ENCODE data around the gene ATXN7L1. TPM values are rescaled to one million over a fixed set of nuclear protein-coding genes. Genes with fewer than 3 reads are reported as not detected.

ATXN7L1 gene
- total RNA-seq, 2 donors from 2014 or later: 1.7 to 3.2 TPM

DNA sequence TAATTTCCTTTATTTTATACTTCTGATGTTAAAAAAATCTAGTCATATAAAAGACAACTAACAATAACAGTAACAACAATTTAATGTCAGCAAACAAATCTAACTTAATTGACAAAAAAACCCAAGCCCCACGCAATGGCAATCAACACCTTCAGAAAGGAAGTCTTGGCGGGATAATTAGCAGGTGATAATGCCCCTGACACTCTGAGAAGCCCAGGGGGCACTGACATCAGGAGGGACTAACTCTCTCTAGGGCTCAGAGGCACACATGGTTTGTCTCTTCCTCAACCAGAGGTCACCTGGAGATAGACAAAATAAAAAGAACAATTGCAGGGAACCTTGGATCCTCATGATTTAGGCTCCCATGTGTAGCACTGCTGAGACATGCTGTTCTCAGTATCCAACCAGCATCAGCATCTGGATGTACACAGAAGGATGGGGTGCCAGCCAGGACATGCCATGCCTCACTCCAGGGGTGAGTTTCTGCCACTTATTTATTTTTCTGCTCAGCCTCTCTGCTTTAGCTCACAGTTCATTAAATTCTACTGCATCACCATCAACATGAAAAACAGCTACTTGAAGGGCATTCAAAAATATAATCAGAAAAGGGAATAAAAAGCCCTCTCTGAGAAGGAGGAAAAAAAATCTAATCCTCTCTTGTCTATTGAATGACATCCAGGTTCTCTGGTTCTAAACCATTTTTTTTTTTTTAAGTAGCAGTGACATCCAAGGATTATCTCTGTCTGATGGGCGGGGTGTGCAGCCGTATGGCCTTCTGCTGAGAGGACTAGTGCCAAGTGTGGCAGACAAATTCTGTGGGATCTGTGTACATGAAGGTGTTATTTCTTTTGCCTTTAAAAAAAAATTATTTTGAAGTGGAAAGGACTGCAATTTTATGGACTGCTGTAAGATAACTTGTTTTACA lies 96.3 kb downstream of the ATXN7L1 start:
- H3K27ac ChIP-seq: no peak overlapping the region
- DNase-seq (ENCODE audit: low spot score): no peak

DNA sequence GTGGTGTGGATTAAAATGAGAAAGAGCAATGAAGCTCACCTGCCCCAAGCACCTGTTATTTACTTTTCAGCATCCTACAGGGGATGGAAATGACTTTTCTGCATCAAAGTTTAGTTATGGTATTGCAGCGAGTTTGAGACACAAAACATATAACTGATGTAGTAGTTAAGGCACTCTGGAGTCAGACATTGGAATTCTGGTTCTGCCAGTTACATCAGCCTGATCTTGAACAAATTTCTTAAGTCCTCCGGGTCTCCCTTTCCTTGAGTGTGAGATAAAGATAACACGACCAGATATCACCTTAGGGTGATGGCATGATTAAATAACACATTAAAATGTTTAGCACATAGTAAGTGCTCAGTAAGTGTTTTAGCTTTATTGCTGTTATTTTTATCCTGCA lies 97.4 kb downstream of the ATXN7L1 start:
- H3K4me1 ChIP-seq: no peaks in the 10 kb centered on the region
- H3K36me3 ChIP-seq: no peaks in the 10 kb centered on the region
- DNase-seq (ENCODE audit: low spot score): no peak
- H3K27me3 ChIP-seq: no peaks in the 10 kb centered on the region
- no peak overlapping the region for H3K4me3 ChIP-seq
- no peaks in the 10 kb centered on the region for H3K9me3 ChIP-seq
- TF ChIP-seq, protein P1, sequence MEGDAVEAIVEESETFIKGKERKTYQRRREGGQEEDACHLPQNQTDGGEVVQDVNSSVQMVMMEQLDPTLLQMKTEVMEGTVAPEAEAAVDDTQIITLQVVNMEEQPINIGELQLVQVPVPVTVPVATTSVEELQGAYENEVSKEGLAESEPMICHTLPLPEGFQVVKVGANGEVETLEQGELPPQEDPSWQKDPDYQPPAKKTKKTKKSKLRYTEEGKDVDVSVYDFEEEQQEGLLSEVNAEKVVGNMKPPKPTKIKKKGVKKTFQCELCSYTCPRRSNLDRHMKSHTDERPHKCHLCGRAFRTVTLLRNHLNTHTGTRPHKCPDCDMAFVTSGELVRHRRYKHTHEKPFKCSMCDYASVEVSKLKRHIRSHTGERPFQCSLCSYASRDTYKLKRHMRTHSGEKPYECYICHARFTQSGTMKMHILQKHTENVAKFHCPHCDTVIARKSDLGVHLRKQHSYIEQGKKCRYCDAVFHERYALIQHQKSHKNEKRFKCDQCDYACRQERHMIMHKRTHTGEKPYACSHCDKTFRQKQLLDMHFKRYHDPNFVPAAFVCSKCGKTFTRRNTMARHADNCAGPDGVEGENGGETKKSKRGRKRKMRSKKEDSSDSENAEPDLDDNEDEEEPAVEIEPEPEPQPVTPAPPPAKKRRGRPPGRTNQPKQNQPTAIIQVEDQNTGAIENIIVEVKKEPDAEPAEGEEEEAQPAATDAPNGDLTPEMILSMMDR (IDR thresholded peaks at IDR 0.05): no peak
- no peak overlapping the region for H3K27ac ChIP-seq

More for the DNA sequence above, 96.3 kb downstream of the ATXN7L1 start:
- TF ChIP-seq, protein P1 (IDR thresholded peaks at IDR 0.05): no peak
- Histone ChIP-seq H3K27me3 (no peaks in the 10 kb centered on the region), H3K36me3 (no peaks in the 10 kb centered on the region), H3K4me1 (no peaks in the 10 kb centered on the region), H3K9me3 (no peaks in the 10 kb centered on the region), H3K4me3 (no peak overlapping the region)

DNA sequence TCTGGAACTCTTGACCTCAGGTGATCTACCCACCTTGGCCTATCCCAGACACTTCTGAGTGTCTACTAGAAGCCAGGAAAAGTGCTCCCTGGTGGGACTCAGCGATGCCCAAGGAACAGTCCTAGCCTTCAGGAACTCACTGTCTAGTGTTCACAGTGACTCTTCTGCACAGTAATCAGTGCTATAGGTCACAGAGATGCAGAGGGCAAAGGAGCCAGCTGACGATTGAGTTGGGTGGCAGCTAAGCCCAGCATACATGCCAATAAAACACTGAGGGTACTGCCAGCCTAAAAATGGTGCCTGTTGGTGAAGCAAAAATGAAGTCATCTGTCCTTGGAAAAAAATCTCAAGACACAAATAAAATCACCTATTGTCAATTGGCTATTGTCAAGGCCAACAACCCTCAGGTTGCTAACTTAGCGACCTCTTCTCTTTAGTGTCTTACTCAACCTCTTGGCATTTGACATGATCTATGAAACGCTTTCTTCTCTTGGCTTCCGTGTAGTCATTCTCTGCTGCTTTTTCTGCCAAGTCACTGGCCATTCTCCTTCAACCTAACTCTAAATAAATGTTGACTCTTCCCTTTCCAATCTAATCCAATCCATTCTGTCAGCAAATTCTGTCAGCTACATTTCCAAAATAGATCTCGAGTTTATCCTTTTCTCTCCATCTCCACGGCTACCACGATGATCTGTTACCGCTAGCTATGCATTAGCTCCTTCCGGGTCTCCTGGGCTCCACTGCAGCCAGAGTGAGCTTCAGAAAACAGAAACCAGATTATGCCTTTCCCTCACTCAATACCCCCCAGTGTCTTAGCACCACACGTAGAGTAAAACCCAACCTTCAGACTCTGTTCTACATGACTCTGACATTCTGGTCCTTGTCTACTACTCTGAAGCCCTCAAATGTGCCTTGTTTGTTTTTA lies 99.2 kb downstream of the ATXN7L1 start:
- H3K4me1 ChIP-seq: no peaks in the 10 kb centered on the region
- no peak overlapping the region for H3K4me3 ChIP-seq
- no peak overlapping the region for H3K27ac ChIP-seq
- no peaks in the 10 kb centered on the region for H3K36me3 ChIP-seq
- DNase-seq (ENCODE audit: low spot score): no peak
- no peaks in the 10 kb centered on the region for H3K9me3 ChIP-seq
- H3K27me3 ChIP-seq: no peaks in the 10 kb centered on the region
- TF ChIP-seq, protein P1 (IDR thresholded peaks at IDR 0.05): no peak

DNA sequence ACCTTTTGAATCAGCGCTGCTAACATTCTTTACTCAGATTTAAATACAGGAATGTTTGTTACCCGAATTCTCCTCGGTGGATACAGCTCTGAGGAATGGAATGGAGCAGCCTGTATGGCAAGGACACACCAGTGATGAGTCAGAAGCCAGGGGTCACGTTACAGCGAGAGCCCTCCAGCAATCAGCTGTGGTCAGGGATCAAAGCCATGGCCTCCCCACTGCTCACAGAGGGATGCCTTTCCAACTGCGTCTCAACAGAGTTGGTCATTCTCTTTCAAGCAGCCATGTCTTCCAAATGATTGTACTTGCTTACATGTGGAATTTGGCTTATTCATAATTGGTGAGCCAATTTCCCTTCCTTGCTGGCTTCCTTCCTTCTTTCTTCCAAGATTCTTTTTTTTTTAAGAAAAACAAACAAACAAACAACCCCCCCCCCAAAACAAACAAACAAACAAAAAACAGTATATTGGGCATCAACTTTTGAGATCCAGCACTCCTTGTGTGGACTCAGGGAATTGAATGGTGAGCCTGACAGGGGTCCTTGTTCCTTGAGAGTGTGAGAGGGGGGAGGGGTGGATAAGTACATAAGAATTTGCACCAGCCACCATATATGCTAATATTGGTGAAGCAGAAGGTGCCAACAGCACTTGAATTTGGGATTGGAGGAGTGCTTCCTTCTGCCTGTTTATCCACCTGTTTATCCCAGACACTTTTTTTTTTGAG lies 100.2 kb downstream of the ATXN7L1 start:
- Histone ChIP-seq H3K27me3 (no peaks in the 10 kb centered on the region), H3K27ac (peak overlapping the region in 1 of 2 donors; percentile 24), H3K4me1 (no peaks in the 10 kb centered on the region), H3K9me3 (no peaks in the 10 kb centered on the region), H3K4me3 (no peak overlapping the region), H3K36me3 (no peaks in the 10 kb centered on the region)
- peak; percentile 77 for DNase-seq (ENCODE audit: low spot score)
- TF ChIP-seq, protein P1 (IDR thresholded peaks at IDR 0.05): no peak

DNA sequence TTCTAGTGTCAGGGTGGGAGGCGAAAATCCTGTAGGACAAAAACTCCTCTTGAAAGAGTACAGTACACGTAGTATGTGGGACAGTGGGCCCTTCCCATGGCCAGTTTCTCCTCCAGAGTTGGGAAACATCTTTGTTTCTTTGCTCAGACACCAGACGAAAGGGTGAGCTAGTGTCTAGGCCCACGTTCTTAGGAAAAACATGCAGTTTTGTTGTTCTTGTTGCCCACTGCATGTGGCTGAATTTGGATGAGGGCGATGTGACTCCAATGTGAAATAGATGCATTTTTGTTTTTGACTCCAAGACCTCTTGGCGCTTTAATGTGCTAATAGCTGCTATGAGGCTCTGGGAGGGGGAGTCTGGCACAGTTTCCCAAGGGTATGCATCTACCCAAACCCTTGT lies 100.8 kb downstream of the ATXN7L1 start:
- Histone ChIP-seq H3K27ac (peak overlapping the region in 1 of 2 donors; percentile 24), H3K4me3 (no peak overlapping the region)
- TF ChIP-seq, protein P1 (IDR thresholded peaks at IDR 0.05): no peak

More for the DNA sequence above, 100.8 kb downstream of the ATXN7L1 start:
- no peaks in the 10 kb centered on the region for H3K9me3 ChIP-seq
- no peaks in the 10 kb centered on the region for H3K36me3 ChIP-seq
- no peaks in the 10 kb centered on the region for H3K27me3 ChIP-seq
- no peak for DNase-seq (ENCODE audit: low spot score)
- H3K4me1 ChIP-seq: no peaks in the 10 kb centered on the region

Measured in right atrium auricular region (tissue), 2 donors.